H1 (cell line): ENCODE measurements around the gene WDFY3.

Source experiments
- BCL11A ChIP-seq, 2 experiments: IDR thresholded peaks; one replicate each; pipeline ENCODE4 v1.6.1; 2011; ENCODE audit warnings: low read depth in 2 of 2, low read length in 2 of 2, mild to moderate bottlenecking in 2 of 2
- BRCA1 ChIP-seq: IDR thresholded peaks from 2 replicates; pipeline ENCODE4 v1.6.1; 2012; ENCODE audit warnings: low read depth, low read length, improper control_type of control experiment
- JUN ChIP-seq: IDR thresholded peaks from 2 replicates; pipeline ENCODE4 v1.6.1; 2011; ENCODE audit warnings: low read depth, mild to moderate bottlenecking, improper control_type of control experiment, low read length
- POLR2A ChIP-seq, 2 experiments: IDR thresholded peaks; 1 replicate in 1 of 2; 2 replicates in 1 of 2; pipeline ENCODE4 v1.6.1; 2011; ENCODE audit warnings: low read depth in 2 of 2, low read length in 2 of 2, mild to moderate bottlenecking in 2 of 2; ENCODE audit errors: control extremely low read depth in 1 of 2
- TAF1 ChIP-seq: IDR thresholded peaks from 2 replicates; pipeline ENCODE4 v1.6.1; 2011; ENCODE audit warnings: mild to moderate bottlenecking, low read depth, low read length
- TF ChIP-seq, protein P1 (sequence below): IDR thresholded peaks from 2 replicates; pipeline ENCODE4 v1.6.1; 2012; ENCODE audit warnings: low read length, inconsistent platforms

- no peak for TF ChIP-seq BRCA1
- TF ChIP-seq, protein P1, sequence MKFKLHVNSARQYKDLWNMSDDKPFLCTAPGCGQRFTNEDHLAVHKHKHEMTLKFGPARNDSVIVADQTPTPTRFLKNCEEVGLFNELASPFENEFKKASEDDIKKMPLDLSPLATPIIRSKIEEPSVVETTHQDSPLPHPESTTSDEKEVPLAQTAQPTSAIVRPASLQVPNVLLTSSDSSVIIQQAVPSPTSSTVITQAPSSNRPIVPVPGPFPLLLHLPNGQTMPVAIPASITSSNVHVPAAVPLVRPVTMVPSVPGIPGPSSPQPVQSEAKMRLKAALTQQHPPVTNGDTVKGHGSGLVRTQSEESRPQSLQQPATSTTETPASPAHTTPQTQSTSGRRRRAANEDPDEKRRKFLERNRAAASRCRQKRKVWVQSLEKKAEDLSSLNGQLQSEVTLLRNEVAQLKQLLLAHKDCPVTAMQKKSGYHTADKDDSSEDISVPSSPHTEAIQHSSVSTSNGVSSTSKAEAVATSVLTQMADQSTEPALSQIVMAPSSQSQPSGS = no peak
- TF ChIP-seq POLR2A (IDR thresholded peaks at IDR 0.05; ENCODE audit: control extremely low read depth in 1 of 2, low read depth in 2 of 2, low read length in 2 of 2) = no peak
- TF ChIP-seq BCL11A (IDR thresholded peaks at IDR 0.05; ENCODE audit: low read depth in 2 of 2, low read length in 2 of 2) = no peak
- no peak for TF ChIP-seq JUN
- TF ChIP-seq TAF1 = no peak
These were observed 305.1 kb downstream of the WDFY3 start for GRCh38 chr4:84661191-84661939.
